SK-N-SH treated with all-trans-retinoic acid at 6 μM for 48 hours (cell line): ENCODE data around the gene ABHD10.

ENCODE experiments used
- BACH2 ChIP-seq: fragments of 250-450 bp; sonication (Bioruptor Pico); IDR thresholded peaks from 2 replicates; pipeline ENCODE4 v1.9.0; 2021; ENCODE audit warnings: mild to moderate bottlenecking, borderline replicate concordance
- PATZ1 ChIP-seq: fragments of 250-450 bp; sonication (Bioruptor Pico); IDR thresholded peaks from 2 replicates; pipeline ENCODE4 v1.8.0; 2020; ENCODE audit warnings: mild to moderate bottlenecking, moderate library complexity, borderline replicate concordance
- PPARA ChIP-seq: fragments of 250-450 bp; sonication (Bioruptor Pico); IDR thresholded peaks from 2 replicates; pipeline ENCODE4 v1.5.0; 2020; ENCODE audit warnings: mild to moderate bottlenecking, borderline replicate concordance
- ZFP3 ChIP-seq: fragments of 250-450 bp; sonication (Bioruptor Pico); IDR thresholded peaks from 2 replicates; pipeline ENCODE4 v1.5.0; 2020; ENCODE audit warnings: mild to moderate bottlenecking, moderate library complexity
- ZNF70 ChIP-seq: fragments of 450-650 bp; formaldehyde crosslinking; IDR thresholded peaks from 2 replicates; pipeline ENCODE4 v1.5.0; 2020; ENCODE audit warnings: mild to moderate bottlenecking, moderate library complexity
- TF ChIP-seq, protein P1 (sequence below): fragments of 250-450 bp; sonication (Bioruptor Pico); IDR thresholded peaks from 2 replicates; pipeline ENCODE4 v1.5.1; 2021; ENCODE audit warnings: mild to moderate bottlenecking, moderate library complexity

- TF ChIP-seq BACH2 (CRISPR knock-in tag) (no peak), PPARA (CRISPR knock-in tag) (no peak), ZNF70 (CRISPR knock-in tag) (no peak), PATZ1 (CRISPR knock-in tag) (no peak), ZFP3 (no peak)
- TF ChIP-seq, protein P1, sequence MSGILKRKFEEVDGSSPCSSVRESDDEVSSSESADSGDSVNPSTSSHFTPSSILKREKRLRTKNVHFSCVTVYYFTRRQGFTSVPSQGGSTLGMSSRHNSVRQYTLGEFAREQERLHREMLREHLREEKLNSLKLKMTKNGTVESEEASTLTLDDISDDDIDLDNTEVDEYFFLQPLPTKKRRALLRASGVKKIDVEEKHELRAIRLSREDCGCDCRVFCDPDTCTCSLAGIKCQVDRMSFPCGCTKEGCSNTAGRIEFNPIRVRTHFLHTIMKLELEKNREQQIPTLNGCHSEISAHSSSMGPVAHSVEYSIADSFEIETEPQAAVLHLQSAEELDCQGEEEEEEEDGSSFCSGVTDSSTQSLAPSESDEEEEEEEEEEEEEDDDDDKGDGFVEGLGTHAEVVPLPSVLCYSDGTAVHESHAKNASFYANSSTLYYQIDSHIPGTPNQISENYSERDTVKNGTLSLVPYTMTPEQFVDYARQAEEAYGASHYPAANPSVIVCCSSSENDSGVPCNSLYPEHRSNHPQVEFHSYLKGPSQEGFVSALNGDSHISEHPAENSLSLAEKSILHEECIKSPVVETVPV (CRISPR knock-in tag): no peak
Measured at GRCh38 chr3:112042842-112043280, 64.0 kb downstream of the ABHD10 start.
